ENCODE results near the gene PRCC. TPM values are rescaled to one million over a fixed set of nuclear protein-coding genes. Genes with fewer than 3 reads are reported as not detected.

Gene PRCC
- total and polyA plus RNA-seq, 2 of the 13 experiments (the other 11 are each of a cell fraction or from before 2014, with no cell fraction given), result 24.2 to 40.5 TPM

DNA sequence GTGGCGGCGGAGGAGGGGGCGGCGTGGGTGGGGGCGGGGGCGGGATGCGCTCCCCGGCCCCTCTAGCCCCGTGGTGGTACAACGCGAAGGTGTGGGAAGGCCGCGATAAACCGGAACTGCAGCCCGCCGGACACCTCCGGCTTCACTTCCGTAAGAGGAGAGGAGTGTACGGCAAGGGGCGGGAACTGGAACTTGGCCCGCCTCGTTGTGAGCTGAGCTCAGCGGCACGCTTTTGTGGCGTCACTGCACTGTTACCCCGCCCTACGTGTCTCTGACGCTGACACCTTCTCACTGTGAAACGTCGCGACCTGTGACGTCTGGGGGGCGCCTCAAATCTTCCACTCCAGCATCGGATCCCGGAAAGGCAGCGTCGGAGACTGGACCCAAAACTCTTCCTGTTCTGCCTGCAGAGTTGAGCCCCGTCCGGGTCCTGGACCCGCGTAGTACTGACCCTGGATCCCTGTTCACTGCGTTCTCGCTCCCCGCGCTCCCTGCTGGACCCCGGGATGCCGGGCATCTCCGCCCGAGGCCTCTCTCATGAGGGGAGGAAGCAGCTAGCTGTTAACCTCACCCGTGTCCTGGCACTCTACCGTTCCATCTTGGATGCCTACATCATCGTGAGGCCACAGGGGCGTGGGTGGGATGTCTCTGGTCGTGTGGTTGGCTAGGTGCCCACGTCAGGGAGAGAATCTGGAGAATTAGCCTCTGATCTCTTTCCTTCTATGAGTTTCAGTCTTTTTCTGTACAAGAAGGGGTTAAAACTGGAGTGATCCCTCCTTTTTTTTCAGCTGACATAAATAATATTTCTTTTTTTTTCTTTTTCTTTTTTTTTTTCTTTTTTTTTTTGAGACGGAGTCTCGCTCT is 38.5 kb upstream of the PRCC start, which contains the start of gene ISG20L2 (continued):
- no peak for TF ChIP-seq ZKSCAN1 (IDR thresholded peaks at IDR 0.05; ENCODE audit: low read length)
- no peak for TF ChIP-seq TEAD2 (CRISPR knock-in tag; IDR thresholded peaks at IDR 0.05)
- peak; percentile 45; the same call in 1 of the 2 replicates for TF ChIP-seq ZNF788 (CRISPR knock-in tag; IDR thresholded peaks at IDR 0.05; ENCODE audit: borderline replicate concordance)
- no peak for TF ChIP-seq NFE2 (CRISPR knock-in tag; IDR thresholded peaks at IDR 0.05)
- no peak; the same call in 1 of the 2 replicates for TF ChIP-seq ZSCAN9 (CRISPR knock-in tag; IDR thresholded peaks at IDR 0.05; ENCODE audit: borderline replicate concordance)
- TF ChIP-seq, protein P1, sequence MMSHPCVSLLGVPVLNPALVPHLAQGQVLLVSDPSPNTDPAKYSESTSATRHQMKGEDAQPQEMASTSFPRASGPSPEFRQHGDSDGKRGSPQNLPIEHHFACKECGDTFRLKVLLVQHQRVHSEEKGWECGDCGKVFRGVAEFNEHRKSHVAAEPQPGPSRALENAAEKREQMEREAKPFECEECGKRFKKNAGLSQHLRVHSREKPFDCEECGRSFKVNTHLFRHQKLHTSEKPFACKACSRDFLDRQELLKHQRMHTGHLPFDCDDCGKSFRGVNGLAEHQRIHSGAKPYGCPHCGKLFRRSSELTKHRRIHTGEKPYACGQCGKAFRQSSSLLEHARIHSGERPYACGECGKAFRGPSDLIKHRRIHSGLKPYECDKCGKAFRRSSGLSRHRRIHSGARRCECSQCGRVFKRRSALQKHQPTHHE (CRISPR knock-in tag; IDR thresholded peaks at IDR 0.05; ENCODE audit: borderline replicate concordance), result no peak
- TF ChIP-seq, protein P2, sequence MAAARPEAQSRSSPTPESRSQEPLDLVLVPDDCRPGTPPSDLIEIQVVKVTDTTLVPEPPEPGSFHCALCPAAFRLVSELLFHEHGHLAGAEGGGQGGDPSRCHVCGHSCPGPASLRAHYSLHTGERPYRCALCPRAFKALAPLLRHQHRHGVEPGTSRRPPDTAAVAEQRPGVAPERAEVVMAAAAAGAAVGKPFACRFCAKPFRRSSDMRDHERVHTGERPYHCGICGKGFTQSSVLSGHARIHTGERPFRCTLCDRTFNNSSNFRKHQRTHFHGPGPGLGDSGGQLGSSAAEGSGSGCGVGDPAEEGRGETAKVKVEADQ (CRISPR knock-in tag; IDR thresholded peaks at IDR 0.05; ENCODE audit: borderline replicate concordance), result no peak
- TF ChIP-seq, protein P3, sequence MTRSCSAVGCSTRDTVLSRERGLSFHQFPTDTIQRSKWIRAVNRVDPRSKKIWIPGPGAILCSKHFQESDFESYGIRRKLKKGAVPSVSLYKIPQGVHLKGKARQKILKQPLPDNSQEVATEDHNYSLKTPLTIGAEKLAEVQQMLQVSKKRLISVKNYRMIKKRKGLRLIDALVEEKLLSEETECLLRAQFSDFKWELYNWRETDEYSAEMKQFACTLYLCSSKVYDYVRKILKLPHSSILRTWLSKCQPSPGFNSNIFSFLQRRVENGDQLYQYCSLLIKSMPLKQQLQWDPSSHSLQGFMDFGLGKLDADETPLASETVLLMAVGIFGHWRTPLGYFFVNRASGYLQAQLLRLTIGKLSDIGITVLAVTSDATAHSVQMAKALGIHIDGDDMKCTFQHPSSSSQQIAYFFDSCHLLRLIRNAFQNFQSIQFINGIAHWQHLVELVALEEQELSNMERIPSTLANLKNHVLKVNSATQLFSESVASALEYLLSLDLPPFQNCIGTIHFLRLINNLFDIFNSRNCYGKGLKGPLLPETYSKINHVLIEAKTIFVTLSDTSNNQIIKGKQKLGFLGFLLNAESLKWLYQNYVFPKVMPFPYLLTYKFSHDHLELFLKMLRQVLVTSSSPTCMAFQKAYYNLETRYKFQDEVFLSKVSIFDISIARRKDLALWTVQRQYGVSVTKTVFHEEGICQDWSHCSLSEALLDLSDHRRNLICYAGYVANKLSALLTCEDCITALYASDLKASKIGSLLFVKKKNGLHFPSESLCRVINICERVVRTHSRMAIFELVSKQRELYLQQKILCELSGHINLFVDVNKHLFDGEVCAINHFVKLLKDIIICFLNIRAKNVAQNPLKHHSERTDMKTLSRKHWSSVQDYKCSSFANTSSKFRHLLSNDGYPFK (CRISPR knock-in tag; IDR thresholded peaks at IDR 0.05; ENCODE audit: borderline replicate concordance), result no peak; the same call in 1 of the 2 replicates
- TF ChIP-seq CENPX (CRISPR knock-in tag; IDR thresholded peaks at IDR 0.05), result no peak
- no peak for TF ChIP-seq JUNB (CRISPR knock-in tag; IDR thresholded peaks at IDR 0.05; ENCODE audit: borderline replicate concordance)
- TF ChIP-seq ELF1 (CRISPR knock-in tag; IDR thresholded peaks at IDR 0.05), result peak; percentile 89
- TF ChIP-seq TAF15 (IDR thresholded peaks at IDR 0.05; ENCODE audit: low read depth, low read length, poor library complexity, severe bottlenecking), result no peak
- TF ChIP-seq, protein P4, sequence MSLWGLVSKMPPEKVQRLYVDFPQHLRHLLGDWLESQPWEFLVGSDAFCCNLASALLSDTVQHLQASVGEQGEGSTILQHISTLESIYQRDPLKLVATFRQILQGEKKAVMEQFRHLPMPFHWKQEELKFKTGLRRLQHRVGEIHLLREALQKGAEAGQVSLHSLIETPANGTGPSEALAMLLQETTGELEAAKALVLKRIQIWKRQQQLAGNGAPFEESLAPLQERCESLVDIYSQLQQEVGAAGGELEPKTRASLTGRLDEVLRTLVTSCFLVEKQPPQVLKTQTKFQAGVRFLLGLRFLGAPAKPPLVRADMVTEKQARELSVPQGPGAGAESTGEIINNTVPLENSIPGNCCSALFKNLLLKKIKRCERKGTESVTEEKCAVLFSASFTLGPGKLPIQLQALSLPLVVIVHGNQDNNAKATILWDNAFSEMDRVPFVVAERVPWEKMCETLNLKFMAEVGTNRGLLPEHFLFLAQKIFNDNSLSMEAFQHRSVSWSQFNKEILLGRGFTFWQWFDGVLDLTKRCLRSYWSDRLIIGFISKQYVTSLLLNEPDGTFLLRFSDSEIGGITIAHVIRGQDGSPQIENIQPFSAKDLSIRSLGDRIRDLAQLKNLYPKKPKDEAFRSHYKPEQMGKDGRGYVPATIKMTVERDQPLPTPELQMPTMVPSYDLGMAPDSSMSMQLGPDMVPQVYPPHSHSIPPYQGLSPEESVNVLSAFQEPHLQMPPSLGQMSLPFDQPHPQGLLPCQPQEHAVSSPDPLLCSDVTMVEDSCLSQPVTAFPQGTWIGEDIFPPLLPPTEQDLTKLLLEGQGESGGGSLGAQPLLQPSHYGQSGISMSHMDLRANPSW (CRISPR knock-in tag; IDR thresholded peaks at IDR 0.05; ENCODE audit: borderline replicate concordance), result no peak
- no peak for TF ChIP-seq REL (CRISPR knock-in tag; conservative IDR thresholded peaks at IDR 0.05)
- no peak for TF ChIP-seq ZNF782 (CRISPR knock-in tag; IDR thresholded peaks at IDR 0.05; ENCODE audit: borderline replicate concordance)
- TF ChIP-seq ZNF605 (CRISPR knock-in tag; IDR thresholded peaks at IDR 0.05), result peak; percentile 52
- no peak for TF ChIP-seq ETV6 (CRISPR knock-in tag; conservative IDR thresholded peaks at IDR 0.05)
- no peak for TF ChIP-seq KDM6A (CRISPR knock-in tag; IDR thresholded peaks at IDR 0.05; ENCODE audit: low read depth)
- TF ChIP-seq, protein P5, sequence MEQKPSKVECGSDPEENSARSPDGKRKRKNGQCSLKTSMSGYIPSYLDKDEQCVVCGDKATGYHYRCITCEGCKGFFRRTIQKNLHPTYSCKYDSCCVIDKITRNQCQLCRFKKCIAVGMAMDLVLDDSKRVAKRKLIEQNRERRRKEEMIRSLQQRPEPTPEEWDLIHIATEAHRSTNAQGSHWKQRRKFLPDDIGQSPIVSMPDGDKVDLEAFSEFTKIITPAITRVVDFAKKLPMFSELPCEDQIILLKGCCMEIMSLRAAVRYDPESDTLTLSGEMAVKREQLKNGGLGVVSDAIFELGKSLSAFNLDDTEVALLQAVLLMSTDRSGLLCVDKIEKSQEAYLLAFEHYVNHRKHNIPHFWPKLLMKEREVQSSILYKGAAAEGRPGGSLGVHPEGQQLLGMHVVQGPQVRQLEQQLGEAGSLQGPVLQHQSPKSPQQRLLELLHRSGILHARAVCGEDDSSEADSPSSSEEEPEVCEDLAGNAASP (CRISPR knock-in tag; IDR thresholded peaks at IDR 0.05; ENCODE audit: borderline replicate concordance), result no peak
- 0 out of 2 replicates have a peak, but pooled peaks have one; percentile 31 for TF ChIP-seq FOXA3 (CRISPR knock-in tag; IDR thresholded peaks at IDR 0.05)
